ENCODE data around the gene ECE1.
"Not testable (repeated sequence)": the region's sequence is repeated elsewhere in the genome, so short reads cannot be mapped to it uniquely, and the experiment has no call there.

ECE1 gene

DNA sequence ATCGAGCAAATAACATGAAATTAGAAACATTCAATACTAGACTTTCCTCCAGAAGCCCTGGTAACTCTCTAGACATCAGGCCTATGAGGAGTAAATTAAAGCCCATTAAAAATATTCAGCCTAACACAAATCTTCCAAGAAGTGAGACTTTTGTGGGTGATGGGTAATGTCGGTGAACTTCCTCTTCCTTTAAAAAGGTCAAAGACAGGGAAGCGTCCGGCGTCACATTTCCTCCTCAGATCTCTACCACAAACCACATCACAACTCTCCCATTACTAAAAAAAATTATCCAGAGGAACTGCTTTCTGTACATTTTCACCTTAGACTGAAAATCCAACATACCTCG is 115.0 kb downstream of the ECE1 start:
- DNase-seq, result no peak

GRCh38 chr1:21174654-21175323 is 115.5 kb downstream of the ECE1 start:
- DNase-seq, result no peak

- no peak for DNase-seq
Measured at GRCh38 chr1:21174230-21174629, 116.0 kb downstream of the ECE1 start.

- DNase-seq, result not testable (repeated sequence)
Measured at GRCh38 chr1:21173096-21173495, 117.2 kb downstream of the ECE1 start.

- not testable (repeated sequence) for DNase-seq
Measured at GRCh38 chr1:21170837-21171236, 119.4 kb downstream of the ECE1 start.

DNA sequence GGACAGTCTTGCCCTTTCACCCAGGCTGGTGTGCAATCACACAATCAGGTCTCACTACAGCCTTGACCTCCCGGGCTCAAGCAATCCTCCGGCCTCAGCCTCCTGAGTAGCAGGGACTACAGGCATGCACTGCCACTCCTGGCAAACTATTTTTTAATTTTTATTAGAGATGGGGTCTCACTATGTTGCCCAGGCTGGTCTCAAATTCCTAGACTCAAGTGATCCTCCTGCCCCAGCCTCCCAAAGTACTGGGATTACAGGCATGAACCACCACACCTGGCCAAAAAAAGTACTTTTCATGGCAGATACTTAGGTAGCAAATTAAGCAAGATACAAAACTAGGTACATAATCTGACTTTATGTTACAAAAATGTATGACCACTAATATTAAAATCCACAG is 121.8 kb downstream of the ECE1 start:
- DNase-seq, result no peak
